Activated CD4-positive, alpha-beta T cell treated with anti-CD3 and anti-CD28 coated beads, Interleukin-10, Interleukin-2, amounts not matched to agents 100 ng/mL and 50 ng/mL, durations not matched to agents 16 hours and 8 hours (primary cell): ENCODE measurements around the gene DYNC1H1.

Experiments
- DNase-seq: peaks from one replicate; pipeline ENCODE4 v3.0.0-alpha.2; 2020

Gene DYNC1H1

DNA sequence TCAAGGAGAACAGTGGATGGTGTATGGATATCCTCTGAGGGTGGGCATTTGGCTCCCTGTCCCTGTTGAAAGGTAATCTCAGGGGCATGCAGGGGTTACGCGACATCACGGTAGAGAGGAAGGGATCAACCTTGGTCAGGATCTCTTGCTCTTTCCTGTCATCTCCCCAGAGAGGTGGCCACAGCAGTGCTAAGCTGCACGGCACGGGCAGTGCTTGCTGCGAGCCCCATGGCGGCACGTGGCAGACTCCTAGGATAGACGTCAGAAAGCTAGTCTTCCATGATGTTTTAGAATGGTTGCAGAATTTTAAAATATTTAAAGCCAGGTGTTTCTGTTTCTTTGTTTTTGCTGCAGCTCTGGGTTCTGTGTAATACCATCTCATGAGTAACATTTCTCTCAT, 41.0 kb downstream of the DYNC1H1 start:
- DNase-seq, result no peak

DNA sequence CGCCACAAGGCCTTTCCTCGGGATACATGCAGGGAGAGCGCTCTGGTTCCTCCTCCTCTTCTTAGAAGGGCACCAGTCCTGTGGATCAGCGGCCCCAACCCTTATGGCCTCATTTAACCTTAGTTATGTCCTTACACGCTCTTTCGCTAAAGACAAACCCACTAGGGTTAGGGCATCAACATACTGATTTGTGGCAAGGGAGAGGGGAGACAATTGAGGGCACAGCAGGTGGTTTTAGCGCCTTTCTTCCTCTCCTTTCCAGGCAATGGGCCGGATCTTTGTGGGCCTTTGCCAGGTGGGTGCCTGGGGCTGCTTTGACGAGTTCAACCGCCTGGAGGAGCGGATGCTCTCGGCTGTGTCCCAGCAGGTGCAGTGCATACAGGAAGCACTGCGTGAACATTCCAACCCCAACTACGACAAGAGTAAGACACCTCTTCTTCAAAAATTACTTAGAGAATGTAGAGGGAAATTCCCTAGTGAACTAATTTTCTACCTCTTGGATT, 43.6 kb downstream of the DYNC1H1 start:
- DNase-seq, result no peak

DNA sequence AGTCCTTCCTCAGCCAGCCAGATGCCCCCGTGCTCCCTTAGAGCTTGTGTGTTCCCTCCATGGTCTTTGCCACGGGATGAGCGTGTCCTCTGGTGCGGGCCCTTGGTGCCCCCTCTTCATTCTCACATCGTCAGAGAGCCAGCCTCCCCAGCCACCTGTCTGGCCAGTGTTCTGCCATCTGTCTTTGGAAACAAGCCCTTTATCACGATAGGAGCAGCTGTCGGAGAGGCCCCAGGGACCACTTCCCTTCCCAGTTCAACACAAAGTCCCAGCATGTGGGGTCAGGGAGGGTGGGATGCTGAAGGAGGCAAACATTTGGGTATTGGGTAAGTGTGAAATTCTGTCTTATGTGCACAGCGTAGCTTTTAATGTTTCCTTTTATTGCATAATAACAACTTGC, 44.5 kb downstream of the DYNC1H1 start:
- no peak for DNase-seq

DNA sequence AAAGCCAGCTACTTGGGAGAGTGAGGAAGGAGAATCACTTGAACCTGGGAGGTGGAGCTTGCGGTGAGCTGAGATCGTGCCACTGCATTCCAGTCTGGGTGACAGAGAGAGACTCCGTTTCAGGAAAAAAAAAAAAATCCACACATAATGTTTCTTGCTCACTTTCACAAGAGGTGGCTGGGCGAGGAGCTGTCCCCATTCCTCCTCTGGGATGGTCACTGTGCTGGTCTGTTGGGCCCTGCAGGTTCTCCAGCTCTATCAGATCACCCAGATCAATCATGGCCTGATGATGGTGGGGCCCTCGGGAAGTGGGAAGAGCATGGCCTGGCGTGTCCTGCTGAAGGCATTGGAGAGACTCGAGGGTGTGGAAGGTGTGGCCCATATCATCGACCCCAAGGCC, 47.3 kb downstream of the DYNC1H1 start:
- no peak for DNase-seq

DNA sequence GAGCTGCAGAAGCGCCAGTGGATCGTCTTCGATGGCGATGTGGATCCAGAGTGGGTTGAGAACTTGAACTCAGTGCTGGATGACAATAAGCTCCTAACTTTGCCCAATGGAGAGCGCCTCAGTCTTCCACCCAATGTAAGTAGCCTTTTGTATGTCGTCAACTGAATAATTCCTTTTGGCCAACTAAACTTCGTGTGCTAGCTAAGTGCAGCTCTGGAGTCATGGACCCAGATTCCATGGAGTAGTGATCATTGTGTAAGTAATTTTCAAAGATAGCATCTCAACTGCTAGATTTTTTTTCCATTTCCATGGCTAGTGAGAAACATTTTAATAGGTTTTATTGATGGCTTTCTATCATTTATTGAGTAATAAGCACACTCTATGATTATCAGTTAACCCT, 48.0 kb downstream of the DYNC1H1 start:
- no peak for DNase-seq

DNA sequence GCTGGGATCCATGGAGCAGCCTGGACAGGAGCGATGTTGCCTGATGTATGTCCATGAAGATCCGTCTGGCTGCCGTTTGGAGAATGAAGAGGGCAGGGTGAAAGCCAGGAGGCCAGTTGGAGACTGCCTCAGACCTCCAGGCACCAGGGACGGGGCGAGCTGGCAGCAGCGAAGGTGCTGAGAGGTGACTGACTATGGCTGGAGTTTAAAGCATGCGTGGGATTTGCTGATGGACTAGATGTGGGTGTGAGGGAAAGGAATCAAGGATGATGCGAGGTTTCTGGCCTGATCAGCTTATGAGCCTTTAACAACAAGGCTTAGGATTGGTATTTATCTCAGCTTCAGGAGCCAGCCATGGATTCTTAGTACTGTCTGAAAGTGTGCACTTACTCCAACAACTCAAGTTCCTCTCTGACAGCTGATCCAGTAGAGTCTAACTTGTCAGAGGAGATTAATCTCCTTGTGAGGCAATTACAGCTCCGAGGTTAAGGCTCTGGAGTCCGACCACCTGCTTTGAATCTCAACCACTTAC, 49.4 kb downstream of the DYNC1H1 start:
- DNase-seq, result no peak

DNA sequence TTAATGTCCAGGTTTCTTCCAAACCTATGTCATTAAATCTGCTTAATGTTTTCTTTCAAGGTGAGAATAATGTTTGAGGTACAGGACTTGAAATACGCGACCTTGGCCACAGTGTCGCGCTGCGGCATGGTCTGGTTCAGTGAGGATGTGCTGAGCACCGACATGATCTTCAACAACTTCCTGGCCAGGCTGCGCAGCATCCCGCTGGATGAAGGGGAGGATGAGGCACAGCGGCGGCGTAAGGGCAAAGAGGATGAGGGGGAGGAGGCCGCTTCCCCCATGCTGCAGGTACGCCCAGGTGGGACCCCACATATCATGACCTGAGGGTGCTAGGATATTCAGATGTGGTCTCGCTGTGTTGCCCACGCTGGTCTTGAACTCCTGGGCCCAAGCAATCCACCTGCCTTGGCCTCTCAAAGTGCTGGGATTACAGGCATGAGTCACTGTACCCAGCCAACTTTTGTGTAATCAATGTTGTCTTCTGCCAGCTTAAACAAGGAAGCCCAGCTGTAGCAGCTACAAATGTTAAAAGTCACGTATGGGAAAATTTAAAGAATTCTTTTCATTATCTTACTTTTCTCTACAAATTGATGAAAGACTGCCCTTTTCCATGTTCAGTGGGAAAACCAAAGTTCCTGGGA, 50.8 kb downstream of the DYNC1H1 start:
- DNase-seq, result no peak

DNA sequence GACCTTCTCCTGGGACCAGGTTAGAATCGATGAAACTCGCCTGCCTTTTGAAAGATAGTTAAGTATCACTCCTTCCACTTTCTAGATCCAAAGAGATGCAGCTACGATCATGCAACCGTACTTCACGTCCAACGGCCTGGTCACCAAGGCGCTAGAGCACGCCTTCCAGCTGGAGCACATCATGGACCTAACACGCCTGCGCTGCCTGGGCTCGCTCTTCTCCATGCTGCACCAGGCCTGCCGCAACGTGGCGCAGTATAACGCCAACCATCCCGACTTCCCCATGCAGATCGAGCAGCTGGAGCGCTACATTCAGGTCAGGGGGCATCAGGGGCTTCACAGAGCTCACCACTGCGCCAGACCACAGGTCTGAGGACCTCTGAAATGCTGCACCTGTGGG, 51.4 kb downstream of the DYNC1H1 start:
- DNase-seq, result no peak

DNA sequence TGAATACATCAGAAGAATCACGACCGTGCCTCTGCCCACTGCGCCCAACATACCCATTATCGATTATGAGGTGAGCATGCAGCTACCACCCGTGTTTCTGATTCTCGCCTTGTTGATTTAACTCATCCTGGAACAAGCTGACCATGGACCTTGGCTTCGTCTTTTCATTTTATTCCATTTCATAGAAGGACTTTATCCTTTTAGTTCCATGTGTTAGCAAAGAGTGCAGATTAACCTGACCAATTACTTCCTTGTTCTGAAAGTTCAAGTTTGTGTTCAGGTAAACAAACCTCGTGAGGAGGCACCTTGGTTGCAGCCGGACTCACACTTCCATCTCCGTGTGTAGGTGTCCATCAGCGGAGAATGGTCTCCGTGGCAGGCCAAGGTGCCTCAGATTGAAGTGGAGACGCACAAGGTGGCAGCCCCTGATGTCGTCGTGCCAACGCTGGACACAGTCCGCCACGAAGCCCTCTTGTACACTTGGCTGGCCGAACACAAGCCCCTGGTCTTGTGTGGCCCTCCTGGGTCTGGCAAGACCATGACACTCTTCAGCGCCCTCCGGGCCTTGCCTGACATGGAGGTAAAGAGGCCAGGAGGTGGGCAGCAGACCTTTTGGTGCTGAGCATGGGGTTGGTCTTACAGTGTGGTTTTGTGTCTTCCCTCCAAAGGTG, 52.2 kb downstream of the DYNC1H1 start:
- DNase-seq, result no peak

DNA sequence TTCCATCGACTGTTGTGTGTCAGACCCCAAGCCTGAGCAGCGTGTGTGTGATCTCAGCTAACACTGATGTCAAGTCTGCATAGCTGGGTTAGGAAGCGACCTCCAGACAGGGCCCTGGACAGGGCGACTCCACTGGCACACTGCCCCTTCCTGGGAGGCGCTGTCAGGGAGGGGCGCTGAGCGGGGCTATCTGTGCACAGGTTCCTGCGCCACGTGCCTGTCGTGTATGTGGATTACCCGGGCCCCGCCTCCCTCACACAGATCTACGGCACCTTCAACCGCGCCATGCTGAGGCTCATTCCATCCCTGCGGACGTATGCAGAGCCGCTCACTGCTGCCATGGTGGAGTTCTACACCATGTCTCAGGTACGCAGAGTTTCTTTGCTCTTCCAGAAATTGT, 53.9 kb downstream of the DYNC1H1 start:
- no peak for DNase-seq

DNA sequence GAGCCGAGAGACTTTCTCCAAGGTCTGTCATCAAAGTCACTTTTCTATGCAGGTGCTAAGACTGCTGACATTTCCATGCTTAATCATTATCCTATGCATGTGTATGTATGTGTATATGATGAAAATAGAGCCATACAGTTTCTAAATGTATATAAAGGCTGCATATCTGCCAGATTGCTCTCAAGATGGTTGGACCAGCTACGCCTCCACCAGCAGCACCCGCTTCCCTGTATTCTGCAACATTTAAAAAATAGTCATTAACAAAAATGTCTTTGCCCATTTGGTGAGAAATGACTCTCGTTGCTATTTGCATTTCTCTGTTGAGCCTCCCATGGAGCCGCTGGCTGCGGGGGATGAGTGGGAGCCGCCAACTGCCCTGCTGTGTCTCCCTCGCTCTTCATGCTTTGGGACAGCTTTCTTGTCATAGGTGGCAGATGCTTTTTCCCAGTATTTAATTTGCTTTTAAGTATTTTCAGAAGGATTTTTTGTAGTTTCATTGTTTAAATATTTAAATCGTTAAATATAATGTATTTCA, 54.7 kb downstream of the DYNC1H1 start:
- peak; percentile 10 for DNase-seq

DNA sequence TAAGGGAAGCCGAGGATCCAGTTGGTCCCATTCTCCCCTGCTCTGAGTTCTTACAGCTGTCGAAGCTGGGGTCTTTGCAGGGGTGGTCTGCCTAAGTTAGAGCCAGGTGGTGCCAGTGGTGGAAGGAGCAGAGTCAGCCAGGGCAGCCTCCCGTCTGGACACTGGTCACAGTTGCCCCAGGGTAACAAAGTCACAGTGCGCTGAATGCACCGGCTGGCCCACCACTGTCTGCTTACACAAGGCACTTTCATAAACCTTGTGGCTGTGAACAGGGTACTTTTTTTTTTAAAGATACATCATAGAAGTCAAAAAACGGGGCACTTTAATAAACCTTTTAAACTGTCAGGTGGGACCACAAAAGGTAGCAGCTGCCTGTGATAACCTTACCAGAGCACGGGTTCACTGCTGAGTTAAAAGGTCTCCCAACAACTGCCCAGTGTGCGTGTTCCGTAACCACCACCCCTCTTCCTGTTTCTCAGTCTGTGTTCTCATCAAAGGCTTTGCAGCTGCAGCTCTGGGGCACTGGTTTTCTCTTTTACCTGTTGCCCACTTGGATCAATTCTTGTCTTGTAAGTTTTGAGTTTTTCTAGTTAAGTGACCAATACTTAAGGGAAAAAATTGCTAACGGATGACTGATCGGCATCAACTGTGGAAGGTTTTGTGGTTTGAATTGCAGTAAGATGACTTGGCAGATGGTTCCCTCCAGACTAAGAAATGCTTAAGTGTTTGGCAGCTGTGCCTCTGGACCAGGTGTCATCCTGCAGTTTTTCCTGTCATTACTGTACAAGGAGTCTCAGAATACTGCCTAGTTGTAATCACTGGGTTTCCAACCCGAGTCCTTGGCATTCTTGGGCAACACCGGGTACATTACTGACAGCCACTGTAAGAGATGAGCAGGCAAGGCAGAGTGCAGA, 55.9 kb downstream of the DYNC1H1 start:
- peak; percentile 90 for DNase-seq

DNA sequence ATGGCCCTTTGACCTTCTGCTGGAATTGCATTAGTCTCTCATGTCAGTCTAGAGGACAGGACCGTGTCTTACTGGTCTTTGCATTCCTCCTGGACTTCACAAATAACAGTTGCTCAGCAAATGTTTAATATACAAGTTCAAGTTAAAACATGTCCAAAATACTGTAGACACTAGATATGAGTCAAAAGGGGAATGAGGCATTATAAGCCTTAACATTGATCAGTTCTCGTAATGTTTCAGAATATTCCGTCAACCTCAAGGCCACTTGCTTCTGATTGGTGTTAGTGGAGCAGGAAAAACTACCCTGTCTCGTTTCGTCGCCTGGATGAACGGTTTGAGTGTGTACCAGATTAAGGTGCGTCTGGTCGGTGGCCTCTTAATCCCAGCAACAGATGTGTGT, 62.6 kb downstream of the DYNC1H1 start:
- DNase-seq, result no peak

DNA sequence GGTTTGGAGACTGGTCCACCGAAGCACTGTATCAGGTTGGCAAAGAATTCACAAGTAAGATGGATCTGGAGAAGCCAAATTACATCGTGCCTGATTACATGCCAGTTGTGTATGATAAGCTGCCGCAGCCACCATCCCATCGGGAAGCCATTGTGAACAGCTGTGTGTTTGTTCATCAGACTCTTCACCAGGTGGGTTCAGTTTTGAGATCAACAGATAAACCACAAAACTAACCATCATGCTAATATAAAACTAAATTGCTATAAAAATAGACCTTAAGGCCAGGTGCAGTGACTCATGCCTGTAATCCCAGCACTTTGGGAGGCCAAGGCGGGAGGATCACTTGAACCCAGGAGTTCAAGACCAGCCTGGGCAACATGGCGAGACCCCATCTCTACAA, 63.6 kb downstream of the DYNC1H1 start:
- no peak for DNase-seq

DNA sequence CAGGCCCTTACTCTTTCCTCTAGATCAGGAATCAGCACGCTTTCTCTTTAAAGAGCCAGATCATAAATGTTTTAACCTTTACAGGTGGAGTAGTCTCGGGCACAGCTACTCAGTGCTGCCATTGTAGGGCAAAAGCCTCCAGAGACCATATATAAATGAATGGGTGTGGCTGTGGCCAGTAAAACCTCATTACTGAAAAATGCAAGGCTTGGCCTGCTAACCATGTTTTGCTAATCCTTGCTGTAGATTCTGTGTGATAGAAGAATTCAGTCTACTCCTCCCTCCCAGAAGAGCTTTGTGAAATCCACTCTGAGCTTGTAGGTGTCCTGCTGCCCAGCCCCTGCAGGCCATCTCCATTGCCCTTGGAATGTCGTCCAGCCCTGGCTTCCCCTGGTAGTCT, 64.4 kb downstream of the DYNC1H1 start:
- no peak for DNase-seq

DNA sequence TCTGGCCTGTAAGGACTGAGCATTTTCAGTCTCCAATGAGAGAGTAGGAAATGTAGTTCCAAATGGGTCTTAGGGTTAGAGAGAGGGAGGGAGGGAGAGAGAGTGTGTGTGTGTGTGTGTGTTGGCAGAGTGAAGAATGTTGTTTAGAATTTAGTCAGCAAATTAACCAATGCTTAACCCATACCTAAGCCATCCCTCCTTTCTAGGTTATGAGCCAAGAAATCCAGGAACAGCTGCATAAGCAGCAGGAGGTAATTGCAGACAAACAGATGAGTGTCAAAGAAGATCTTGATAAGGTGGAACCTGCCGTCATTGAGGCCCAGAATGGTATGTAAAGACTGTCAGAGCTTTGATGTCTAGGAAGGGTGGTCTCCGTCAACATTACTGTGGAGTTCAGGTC, 65.6 kb downstream of the DYNC1H1 start:
- no peak for DNase-seq

DNA sequence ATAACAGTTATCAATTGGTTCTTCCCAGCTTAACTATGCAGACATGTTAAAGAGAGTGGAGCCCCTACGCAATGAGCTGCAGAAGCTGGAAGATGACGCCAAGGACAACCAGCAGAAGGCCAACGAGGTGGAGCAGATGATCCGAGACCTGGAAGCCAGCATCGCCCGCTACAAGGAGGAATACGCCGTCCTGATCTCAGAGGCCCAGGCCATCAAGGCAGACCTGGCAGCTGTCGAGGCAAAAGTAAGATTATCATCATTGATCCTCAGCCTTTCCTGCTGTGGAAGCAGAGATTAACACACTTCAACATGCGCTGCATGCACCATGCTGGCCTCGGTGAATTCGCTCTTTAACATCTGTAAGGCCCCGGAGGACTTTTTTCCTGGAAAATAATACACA, 68.9 kb downstream of the DYNC1H1 start:
- DNase-seq, result no peak

DNA sequence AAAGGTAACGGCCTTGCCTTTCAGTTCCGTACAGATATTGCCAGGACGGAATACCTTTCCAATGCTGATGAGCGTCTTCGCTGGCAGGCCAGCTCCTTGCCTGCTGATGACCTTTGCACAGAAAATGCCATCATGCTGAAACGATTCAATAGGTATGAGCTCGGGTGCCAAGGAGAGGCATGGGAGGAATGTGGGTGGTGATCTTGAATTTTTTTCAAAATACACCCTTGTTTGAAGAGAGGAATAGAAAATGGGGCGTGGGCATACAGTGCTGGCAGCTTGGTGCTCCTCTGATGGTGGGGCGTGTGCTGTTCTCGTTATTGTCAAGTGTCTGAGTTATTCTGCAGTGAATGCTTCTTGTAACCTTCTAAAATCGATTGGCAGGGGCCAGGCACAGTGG, 69.9 kb downstream of the DYNC1H1 start:
- no peak for DNase-seq

DNA sequence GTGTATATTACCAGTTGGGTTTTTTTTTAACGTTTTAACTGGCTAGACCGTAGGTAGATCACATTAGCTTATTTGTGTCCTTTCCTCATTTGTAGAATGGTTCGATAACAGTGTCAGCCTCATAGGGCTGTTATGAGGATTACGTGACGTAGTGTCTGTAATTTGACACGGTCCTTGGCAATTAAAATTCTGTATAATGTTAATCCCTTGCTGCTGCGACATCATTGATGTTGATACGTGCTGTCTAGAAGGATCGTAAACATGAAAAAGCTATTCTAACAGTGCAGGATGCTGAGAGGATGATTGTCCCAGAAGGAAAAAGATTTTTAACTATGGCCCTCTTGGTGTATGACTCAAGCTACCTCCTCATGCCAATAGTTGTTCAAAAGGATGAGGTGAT, 71.5 kb downstream of the DYNC1H1 start:
- DNase-seq, result no peak

DNA sequence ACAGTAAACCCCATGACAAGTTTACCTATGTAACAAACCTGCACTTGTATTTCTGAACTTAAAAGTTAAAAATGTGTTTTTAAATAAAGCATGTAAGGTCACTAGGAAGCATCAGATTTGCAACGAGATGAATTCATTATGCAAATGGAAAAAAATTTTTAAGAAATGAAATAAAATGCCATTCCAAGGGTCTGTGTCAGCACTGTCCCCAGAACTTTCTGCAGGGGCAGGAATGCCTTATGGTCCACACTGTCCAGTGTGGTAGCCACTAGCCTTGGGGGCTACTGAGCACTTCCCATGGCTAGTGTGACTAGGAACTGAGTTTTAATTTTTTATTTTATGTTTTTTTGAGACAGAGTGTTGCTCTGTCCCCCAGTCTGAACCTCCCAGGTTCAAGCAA, 73.3 kb downstream of the DYNC1H1 start:
- DNase-seq, result no peak

DNA sequence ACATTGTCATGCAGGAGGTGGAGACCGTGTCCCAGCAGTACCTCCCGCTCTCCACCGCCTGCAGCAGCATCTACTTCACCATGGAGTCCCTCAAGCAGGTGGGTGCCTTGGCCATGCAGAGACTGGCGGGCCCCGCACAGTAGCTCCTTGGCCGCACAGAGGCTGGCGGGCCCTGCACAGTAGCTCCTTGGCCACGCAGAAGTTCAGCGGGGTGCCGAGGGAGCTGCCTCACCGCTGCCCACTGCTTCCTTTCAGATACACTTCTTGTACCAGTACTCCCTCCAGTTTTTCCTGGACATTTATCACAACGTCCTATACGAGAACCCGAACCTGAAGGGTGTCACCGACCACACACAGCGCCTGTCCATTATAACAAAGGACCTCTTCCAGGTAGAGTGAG, 74.8 kb downstream of the DYNC1H1 start:
- DNase-seq, result no peak

DNA sequence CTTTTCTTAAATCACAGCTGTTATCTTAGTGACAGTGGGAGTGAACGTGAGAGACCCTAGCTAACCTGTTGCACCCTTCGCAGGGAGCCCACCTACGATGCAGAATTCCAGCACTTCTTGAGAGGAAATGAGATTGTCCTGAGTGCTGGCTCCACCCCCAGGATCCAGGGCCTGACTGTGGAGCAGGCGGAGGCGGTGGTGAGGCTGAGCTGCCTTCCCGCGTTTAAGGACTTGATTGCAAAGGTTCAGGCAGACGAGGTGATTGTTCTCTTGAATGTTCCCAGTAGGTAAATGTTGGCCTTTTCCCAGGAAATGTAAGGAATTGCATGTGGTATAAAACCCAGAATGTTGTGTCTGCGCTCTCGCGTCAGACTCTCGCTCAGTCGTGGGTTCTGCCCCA, 75.8 kb downstream of the DYNC1H1 start:
- DNase-seq, result no peak

DNA sequence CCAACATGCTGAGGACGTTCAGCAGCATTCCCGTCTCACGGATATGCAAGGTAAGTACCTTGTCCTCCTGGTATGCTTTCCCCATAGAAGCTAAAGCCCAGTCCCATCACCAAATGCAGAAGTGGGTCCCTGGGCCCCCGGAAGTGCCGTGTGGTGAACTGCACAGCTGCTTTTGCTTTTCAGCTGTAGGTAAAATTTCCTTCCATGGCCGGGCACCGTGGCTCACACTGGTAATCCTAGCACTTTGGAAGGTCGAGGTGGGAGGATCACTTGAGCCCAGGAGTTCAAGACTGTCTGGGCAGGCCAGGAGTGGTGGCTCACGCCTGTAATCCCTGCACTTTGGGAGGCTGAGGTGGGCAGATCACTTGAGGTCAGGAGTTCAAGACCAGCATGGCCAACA, 78.3 kb downstream of the DYNC1H1 start:
- DNase-seq, result no peak
